HG02885 (cell line): ENCODE results near the gene MACROD2.

Experiments used
- ATAC-seq: cut with Tn5 transposase; IDR thresholded peaks from one replicate; pipeline ENCODE4 v1.9.1; 2021; ENCODE audit warnings: mild to moderate bottlenecking; ENCODE audit not compliant: unreplicated experiment, poor library complexity

The MACROD2 gene

DNA sequence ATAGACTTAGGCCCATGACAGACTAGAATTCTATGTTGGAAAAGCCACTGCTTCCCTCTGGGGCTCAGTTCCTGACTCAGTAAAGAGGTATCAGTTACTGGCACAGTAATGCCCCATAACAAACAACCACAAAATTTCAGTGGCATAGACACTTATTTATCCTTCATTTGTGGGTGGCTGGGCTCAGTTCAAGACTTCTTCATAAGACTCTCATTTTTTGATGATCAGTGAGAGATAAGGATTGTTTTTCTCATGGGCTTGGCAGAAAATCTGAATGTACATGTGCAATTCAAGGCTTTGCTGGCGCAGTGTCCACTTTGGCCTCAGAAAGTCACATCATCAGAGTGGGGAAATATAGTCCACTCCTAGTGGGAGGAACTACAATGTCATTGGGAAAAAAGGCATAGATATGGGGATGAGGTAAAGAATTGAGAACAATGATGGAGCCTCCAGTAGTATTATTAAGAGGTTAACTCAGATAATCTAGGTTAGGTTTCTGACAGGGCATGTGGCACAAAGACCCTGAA is 726.7 kb downstream of the MACROD2 start:
- no peak for ATAC-seq

DNA sequence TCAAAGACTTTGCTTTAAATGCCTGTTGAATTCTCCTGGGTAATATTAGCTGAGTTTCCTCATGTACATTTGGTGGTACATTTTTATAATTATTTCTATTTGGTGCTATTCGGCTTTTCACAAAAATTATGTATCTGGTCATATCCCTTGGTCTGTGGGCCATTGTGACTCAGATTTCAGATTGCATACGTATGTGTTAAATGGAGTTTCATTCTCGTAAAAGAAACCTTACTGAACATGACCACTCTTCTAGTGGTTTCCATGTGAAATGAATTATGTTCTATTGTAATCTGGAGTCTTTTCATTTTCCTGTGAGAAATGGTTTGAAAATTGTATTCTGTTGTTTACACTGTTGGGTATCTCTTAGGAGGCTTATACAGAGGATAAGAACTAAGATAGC is 728.3 kb downstream of the MACROD2 start:
- no peak for ATAC-seq

DNA sequence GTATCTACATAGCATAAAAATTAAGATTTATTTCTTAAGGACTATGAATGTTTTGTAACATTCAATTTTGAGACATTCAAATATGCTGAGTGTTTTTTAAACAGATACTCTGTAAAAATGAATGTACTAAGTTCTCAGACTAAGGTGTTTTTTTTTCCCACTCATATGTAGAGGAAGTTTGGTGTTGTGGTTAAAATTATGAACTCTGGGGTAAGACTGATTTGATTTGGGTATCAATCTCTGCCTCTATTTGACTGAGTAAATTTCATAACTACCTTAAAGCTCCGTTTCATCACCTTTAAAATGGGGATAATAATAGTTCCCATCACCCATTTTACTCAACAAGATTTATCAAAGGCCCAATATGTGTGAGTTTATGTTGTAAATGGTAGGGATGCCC is 728.7 kb downstream of the MACROD2 start:
- no peak for ATAC-seq

DNA sequence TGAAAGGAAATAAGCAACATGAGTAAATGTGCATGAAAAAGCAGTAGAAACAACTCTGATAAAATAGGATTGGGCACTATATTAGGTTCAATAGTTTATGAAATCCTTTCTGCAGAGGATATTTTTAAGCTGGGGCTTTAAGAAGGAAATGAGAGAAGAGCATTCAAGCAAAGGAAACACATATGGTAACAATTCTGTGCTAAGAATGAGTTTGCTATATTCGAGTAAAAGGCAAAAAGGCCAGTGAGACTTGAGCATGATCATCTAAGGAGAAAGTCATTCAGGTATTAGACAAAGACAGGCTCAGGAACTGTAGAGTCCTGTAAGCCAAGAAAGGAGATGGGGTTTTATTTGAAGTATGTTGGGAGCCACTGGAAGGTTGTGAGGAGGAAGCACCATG is 729.2 kb downstream of the MACROD2 start:
- ATAC-seq = peak; percentile 43

DNA sequence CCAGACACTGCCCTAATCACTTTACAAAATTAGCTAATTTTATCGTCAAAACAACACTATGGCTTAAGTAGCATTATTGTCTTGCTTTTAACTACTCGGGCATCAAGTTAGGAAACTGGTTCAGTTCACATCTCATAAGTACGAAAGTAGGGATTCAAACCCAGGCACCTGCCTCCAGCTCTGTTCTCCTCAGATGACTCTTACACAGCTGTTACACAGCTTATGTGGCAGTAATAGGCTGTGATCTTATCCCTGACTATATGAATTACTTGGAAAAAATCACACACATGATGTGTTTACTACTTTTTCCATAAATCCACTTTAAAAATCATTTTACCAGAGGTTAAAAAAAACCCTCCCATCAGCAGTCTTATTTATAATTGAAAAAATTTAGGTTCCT is 731.3 kb downstream of the MACROD2 start:
- no peak for ATAC-seq

DNA sequence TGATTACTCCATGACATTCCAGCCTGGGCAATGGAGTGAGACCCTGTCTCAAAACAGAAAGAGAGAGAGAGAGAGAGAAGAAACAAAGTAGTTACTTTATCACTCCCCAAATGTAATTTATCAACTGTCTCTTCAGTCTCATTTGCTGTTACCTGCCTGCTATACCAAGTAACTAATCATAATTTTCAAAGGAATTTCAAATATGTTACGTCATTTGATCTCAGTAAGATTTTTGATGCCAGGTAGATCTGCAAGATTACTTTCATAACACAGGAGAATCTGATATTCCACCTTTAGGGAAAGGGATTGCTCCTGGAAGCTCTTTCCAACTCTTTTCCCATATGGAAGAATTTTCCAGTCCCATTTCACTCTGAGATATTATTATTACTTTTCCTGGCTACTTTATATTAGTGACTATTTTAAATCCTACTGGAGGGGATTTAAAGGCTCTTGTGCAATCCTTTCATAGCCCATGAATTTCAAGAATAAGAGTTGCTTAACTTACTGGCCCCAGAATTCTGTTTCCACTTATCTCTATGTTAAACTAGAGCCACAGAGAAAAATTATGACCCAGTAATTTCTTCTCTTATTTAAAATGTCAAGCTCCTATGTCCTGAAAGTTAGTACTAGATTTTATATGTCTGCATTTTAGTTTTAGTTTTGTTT is 732.3 kb downstream of the MACROD2 start:
- no peak for ATAC-seq

DNA sequence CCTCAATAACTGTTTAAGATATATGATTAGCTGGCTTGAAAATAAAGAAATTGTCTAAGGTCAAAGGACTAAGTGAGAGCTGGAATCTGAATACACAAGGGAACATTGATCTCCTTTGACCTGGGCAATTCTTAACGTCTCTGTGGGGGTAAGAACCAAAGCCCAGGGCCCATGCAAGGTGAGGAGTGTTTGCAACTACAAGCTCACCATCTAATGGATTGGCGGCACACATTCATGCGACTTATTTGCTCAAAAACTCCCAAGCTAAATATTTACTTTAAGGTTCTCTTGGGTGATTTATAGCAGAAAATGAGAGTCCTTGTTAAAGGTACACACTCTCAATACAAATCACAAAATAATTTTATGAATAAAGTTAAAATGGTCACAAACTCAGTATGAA is 734.1 kb downstream of the MACROD2 start:
- ATAC-seq = no peak

DNA sequence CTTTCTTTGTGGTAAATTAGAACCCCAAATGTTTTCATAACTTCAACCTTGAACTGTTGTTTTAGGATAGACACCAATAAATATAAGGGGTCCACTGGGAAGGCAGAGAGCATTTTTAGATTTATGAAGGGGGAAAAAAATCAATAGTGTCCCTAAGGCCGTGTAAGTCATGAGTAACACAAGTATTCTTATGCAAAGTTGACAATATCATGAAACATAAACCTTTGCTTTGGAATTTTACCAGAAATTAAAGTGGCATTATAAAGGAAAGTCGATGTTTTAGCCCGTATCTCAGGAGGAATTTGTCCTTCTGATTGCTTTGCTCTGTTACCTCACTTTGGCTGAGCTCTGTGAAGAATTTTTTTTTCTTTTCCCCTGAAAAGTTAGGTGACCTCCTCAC is 737.0 kb downstream of the MACROD2 start:
- no peak for ATAC-seq

DNA sequence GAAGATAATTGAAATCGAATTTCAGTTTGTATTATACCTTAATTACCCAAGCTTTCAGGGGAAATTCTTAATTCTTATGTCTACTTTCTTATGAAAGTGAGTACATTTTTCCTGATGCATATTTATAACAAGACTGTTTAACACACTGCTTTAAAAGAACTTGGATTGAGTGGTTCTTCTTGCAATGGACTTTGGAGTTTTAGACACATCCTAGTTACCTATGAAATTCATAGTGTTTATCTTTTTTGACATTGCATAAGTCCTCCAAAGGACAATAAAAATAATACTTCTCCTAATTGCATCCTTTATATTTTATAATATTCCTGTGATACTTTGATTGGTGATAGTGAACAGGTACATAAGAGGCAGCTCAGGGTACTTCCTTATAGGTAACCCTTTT is 737.7 kb downstream of the MACROD2 start:
- no peak for ATAC-seq

DNA sequence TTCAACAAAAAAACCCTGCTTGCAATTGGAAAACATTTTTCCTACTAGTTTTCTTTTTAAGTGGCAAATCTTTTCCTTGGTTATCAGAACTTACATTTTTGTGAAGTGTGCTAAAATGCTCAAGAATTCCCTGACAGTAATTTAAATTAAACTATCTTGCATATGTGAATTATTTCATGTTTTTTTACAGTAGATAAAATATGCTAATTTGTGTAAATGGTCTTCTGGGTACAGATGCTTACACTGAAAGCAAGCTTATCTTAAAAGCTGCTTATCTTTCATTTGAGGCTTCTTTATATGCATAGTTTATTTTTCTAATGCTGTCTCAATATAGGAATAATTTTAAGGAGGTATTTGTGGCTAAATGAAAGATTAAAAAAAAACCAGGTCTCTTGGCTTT is 745.1 kb downstream of the MACROD2 start:
- ATAC-seq = no peak

DNA sequence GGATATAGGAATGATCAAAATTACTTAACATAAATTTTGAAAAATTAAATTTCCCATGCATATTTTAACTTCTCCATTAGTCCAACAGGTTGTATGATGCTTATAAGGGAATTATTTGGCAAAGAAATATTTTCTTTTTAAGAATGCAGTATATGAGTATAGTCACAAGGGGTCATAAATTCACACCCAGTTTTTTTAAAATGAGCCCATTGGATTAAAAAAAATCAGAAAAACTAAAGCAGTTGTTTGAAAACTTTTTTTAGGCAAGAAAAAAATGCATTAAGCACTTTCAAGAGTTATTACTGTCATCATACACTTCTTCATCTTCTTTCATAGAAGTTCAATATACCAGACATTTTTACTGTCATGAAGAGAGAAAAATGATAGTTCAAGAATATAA is 746.3 kb downstream of the MACROD2 start:
- no peak for ATAC-seq

DNA sequence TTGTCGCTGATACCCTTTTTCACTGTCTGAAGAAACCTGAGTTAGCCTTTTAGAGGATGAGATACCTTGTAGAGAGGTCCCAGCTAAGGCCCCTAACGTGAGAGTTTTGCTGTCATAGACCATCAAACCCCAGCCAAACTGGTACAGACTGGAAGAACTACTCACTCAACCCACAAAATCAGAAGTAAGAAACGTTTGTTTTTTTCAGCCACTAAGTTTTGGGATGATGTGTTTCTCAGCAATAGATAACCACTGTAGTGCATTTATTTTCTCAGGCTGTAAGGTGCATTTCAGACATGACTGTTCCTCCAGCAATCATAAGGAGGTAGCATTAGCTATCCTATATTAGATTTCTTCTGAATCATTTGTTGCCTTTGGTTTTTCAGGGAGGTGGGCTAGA is 749.4 kb downstream of the MACROD2 start:
- ATAC-seq = peak; percentile 80

DNA sequence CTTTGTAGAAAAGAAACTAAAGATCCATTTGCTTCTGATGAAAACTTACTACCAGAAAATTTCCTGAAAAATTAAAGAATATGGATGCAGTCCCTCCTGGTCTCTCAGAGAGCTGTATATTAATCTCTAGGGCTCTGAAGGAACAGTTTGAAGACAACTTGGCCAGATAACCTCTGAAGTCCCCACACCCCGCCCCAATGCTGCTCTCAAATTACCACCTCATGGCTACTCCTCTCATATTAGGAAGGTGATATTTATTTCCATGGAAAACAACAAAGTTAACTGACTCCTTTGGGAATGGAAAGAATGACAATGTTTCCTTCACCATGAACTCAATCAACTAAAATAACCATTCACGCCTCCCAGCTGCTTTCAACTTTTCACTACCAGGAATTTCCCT is 750.5 kb downstream of the MACROD2 start:
- no peak for ATAC-seq

DNA sequence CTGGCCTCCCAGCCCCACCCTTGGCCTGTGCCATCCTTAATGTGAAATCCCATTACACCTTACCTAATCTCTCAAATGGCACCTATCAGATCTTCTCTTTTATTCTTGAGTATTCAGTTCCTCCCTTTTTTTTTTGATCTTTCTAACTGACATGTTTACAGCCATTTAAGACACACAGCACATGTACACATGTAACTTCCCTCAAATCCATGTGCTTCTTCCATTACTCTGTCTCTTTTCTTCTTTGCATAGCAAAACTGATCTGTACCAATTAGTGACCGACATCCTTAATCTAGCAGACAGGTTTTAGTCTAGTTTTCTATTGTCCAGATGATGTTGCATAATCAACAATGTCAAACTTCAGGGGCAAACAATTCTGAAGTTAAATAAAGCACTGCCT is 755.9 kb downstream of the MACROD2 start:
- no peak for ATAC-seq

DNA sequence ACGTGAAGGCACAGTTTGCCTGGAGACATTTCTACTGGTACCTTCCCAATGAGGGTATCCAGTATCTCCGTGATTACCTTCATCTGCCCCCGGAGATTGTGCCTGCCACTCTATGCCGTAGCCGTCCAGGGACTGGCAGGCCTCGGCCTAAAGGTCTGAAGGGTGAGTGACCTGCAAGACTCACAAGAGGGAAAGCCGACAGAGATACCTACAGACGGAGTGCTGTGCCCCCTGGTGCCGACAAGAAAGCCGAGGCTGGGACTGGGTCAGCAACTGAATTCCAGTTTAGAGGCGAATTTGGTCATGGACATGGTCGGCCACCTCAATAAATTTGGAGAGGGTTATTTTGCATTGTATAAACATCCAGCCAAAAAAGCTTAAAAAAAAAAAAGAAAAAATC is 762.4 kb downstream of the MACROD2 start:
- no peak for ATAC-seq

DNA sequence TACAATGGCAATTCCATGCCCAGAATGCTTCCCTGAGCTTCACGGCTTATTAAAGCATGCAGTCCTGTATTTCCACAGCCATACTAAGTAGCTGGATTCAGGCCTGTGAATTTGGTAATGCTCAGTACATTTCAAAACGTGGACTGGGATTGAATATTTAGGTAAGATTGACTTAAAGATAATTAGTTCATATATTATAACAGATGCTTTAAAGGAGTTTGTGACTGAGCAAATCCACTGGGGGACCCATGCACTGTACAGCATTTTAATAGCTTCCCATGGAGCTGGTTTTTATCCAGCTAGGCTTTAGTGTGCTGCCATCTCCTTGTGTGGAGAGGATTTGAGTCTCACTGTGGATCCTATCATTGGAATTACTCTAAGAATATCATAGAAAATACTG is 763.0 kb downstream of the MACROD2 start:
- no peak for ATAC-seq

DNA sequence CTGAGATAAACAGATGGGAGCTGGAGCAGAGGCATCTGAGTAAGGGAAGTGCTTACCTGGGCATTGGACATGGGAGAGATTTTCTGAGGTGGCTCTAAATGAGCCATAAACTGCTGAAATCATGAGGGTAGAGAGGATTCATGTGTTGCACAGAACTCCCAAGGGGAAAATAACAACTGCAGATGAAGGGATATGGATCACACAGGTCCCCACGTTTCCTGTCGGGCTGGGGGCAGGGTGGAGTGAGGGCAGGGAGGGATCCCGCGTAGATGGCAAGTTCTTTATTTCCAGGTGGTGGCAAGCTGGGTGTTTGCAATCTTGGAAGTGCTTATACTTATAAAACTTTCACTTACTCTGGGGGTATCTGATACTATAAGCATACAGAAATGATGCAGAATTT is 764.7 kb downstream of the MACROD2 start:
- no peak for ATAC-seq

DNA sequence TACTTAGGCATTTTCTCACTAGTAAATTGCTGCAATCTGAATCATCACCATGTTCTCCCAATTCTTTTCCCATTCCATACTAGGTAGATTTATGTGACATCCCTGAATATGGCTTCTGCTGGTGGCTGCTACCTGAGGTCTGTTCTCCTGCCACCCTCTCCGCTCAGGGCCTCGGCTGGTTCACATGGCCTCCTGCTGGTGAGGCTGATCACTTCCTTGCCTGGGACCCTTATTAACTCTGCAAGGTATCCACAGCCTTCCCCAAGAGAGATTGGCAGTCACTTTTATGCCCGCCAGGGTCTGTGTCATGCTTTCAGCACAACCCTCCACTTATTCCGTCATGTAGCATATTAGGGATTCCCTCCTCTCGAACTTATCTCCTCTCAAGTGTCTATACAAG is 766.6 kb downstream of the MACROD2 start:
- ATAC-seq = no peak

DNA sequence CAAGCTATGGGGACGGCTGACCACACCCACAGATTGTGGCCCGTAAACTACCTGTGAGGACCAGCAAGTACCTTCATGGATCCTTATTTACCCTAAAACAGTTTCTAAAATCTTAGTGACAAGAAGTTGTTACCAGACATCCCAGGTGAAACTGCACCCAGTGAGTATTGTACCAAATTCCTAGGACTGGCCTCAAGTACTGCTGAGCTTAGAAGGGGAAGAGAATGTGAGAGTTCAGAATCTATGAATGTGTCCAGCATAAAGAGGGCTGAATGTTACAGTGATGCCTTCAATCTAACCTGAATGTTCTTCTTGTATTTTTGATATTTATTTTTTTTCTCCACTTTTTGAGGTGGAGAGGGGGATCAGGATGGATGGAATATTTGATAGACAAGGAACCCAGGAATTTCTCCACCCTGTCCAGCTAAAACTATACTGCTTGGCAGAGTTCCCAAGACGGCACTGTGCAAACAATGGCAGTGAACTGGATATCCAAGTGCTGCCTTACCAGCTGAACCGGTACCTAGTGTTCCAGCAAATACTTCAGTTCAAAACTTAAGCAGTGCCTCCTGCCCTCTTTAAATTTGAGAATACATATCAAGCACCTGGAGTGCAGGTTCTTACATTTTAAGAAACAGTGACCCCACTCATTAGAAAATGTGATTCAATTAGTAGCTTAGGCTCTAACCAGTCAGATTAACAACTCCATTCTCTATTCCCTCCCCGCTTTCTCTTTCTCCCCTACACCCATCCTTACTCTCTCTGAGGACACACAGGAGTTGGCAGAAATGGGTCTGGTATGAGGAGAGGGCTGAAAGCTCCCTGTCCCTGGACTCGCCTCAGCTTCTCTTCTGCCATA is 769.4 kb downstream of the MACROD2 start:
- ATAC-seq = no peak

DNA sequence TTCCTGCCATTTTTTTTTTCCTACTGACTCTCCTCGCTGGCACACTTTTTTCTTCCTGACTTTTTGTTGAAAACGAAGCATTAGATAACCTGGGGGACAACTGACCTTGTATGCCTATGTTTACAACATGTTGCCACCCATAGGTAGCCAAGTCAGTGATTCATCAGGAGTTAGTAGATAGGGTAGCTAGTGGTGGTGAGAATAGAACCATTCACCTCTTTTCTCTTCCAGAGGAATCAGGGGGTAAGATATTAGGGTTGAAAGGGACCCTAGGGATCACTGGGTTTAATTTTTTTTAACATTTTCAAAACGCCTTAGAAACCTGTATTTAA is 770.0 kb downstream of the MACROD2 start:
- ATAC-seq = no peak

DNA sequence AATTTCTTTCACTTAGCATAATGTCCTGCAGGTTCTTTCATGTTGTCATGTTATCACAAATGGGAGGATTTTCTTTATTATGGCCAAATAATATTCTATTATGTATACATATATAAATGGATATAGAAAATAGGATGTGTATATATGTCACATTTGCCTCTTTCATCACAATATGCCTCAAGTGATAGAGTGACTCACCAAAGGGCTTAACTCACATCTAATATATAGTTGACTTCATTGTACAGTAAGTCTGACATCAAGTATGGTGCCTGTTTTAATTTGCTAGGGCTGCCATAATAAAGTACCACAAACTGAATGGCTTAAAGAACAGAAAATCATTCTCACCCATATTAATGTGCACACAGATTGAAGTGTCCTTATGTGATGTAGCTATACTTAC is 778.2 kb downstream of the MACROD2 start:
- ATAC-seq = no peak

DNA sequence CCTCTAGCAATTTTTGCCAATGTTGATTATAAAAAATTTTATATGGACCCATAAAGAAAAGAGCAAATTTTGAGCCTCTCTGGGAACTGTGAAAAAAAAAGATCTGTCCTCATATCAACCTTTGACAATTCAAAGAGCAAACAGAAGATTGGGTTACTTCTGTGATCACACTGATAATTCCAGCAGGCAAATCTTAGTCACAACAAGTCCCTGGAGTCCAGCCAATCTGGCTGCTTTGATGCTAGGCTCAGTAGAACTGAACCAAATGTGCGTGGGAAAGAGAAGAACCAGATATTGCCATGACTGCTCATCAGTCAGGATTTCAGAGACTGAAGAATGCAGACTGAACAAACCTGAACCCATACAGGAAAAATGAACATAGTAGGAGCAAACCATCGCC is 780.5 kb downstream of the MACROD2 start:
- ATAC-seq = no peak
